Measurements from ENCODE around the gene CENPT.

GRCh38 chr16:67878232-67878631 lies 30.7 kb upstream of the CENPT start:
- TF ChIP-seq CTCF (IDR thresholded peaks at IDR 0.05; ENCODE audit: low read depth, low read length) (no peak), POLR2A (IDR thresholded peaks at IDR 0.05; ENCODE audit: extremely low read depth, insufficient read length) (no peak), MYC (IDR thresholded peaks at IDR 0.05; ENCODE audit: low read depth, low read length) (no peak)

Data from NB4 (cell line).